ENCODE measurements around the gene CEP55. TPM values are rescaled to one million over a fixed set of nuclear protein-coding genes. Genes with fewer than 3 reads are reported as not detected.

CEP55 gene
- total and polyA plus RNA-seq, 10 of the 15 experiments (the other 5 are each of a cell fraction or from before 2014, with no cell fraction given): 14.6 to 83.6 (median 52.0) TPM

DNA sequence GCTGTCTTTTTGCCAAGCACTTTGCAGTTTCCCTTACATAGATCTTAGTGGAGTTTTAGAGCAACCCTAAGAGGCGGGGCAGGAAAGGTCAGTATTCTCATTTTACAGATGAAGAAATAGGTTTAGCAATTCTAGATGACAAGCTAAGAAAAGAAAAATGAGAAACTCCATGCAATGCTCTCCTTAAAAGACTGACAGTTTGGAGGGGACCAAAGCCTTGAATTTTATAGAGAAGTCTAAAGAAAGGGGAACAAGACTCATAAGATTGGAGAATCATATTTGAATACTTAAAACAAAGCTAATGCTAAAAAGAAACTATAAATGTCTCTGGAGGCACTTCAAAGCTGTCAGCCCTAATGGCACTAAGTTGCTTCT, 19.6 kb downstream of the CEP55 start (continued):
- no peak for TF ChIP-seq ATF7 (IDR thresholded peaks at IDR 0.05; ENCODE audit: low read depth)
- TF ChIP-seq SUPT20H (IDR thresholded peaks at IDR 0.05; ENCODE audit: borderline replicate concordance, control insufficient read depth, low read depth, low read length): no peak
- no peak for TF ChIP-seq JUND (IDR thresholded peaks at IDR 0.05; ENCODE audit: low read depth, low read length)
- no peak for TF ChIP-seq MTA3 (IDR thresholded peaks at IDR 0.05; ENCODE audit: borderline replicate concordance, low read length)

- ChIA-PET POLR2A (no interaction called here), SMC1A (ENCODE audit: uncharacterized antibody, unreplicated experiment) (interaction anchor here (1.7 kb wide), 1 partner anchor 10 kb away, joined by 7 read pairs; no protein-coding TSS in a partner anchor), CTCF (interaction anchor here (1.8 to 2.7 kb wide), 2 partner anchors 32 to 142 kb away, joined by 6 to 14 read pairs; no protein-coding TSS in a partner anchor), RAD21 (ENCODE audit: unreplicated experiment) (no interaction called here)
- in situ Hi-C loops (cut with MboI): no loop called here
- intact Hi-C loops (cut with micrococcal nuclease; ENCODE audit: unreplicated experiment): no loop called here
- ATAC-seq: no peak
- no peaks in the 10 kb centered on the region for H3K79me2 ChIP-seq (ENCODE audit: control insufficient read depth, insufficient read depth, low read length)
- TF ChIP-seq EGR1 (IDR thresholded peaks at IDR 0.05; ENCODE audit: borderline replicate concordance in 1 of 2, low read depth in 2 of 2, low read length in 2 of 2): no peak
- no peak for TF ChIP-seq JUNB (IDR thresholded peaks at IDR 0.05)
- TF ChIP-seq, protein P1, sequence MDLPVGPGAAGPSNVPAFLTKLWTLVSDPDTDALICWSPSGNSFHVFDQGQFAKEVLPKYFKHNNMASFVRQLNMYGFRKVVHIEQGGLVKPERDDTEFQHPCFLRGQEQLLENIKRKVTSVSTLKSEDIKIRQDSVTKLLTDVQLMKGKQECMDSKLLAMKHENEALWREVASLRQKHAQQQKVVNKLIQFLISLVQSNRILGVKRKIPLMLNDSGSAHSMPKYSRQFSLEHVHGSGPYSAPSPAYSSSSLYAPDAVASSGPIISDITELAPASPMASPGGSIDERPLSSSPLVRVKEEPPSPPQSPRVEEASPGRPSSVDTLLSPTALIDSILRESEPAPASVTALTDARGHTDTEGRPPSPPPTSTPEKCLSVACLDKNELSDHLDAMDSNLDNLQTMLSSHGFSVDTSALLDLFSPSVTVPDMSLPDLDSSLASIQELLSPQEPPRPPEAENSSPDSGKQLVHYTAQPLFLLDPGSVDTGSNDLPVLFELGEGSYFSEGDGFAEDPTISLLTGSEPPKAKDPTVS (IDR thresholded peaks at IDR 0.05; ENCODE audit: low read depth, low read length): no peak
- TF ChIP-seq RAD51 (IDR thresholded peaks at IDR 0.05): no peak
- BruUV-seq (replicated peaks): no TSS peak
- no peaks in the 10 kb centered on the region for H3K27me3 ChIP-seq (replicated peaks in 1 of 2; ENCODE audit: control insufficient read depth in 2 of 2, insufficient read depth in 2 of 2, low read length in 1 of 2)
- H3K36me3 ChIP-seq (ENCODE audit: control insufficient read depth in 2 of 2, insufficient read depth in 2 of 2, low read length in 1 of 2): peaks cover 12 to 22% of the 10 kb centered on the region in 2 experiments; a peak in 3 of 4 replicates
- no peaks in the 10 kb centered on the region for H3K4me1 ChIP-seq (ENCODE audit: control insufficient read depth, insufficient read depth, low read length)
- H3K4me3 ChIP-seq: no peak overlapping the region
- H2AFZ ChIP-seq (ENCODE audit: control insufficient read depth, low read depth, low read length): no peak overlapping the region
- DNase-seq (ENCODE audit: low read depth, low spot score): no peak
- H4K20me1 ChIP-seq (ENCODE audit: control insufficient read depth, insufficient read depth): no peaks in the 10 kb centered on the region
- no peak overlapping the region for H3K4me2 ChIP-seq (ENCODE audit: control insufficient read depth, insufficient read depth)
- no peak overlapping the region for H3K9ac ChIP-seq (ENCODE audit: control insufficient read depth, insufficient read depth, low read length)
- no peak for FAIRE-seq
- 100% methylated on average over 4 of the region's 4 CpGs for WGBS (ENCODE audit: insufficient coverage, insufficient replicate concordance, low lambda C conversion rate, missing lambda C conversion rate)
- no peaks in the 10 kb centered on the region; the same call in 2 of the 3 replicates for H3K9me3 ChIP-seq (replicated peaks; ENCODE audit: control insufficient read depth, insufficient read depth, low read length)
- no peak overlapping the region for H3K27ac ChIP-seq (ENCODE audit: control insufficient read depth, insufficient read depth)
These were observed 22.1 kb downstream of the CEP55 start for GRCh38 chr10:93518531-93518930.

All from GM12878 (cell line).